PC-3 (cell line): Measurements from ENCODE around the gene ZSCAN2.

Experiments
- CTCF ChIP-seq: fragments of 300-600 bp; sonication (generic); conservative IDR thresholded peaks from 2 replicates; pipeline ENCODE4 v1.5.1; 2017; ENCODE audit warnings: antibody characterized with exemption, low read depth, mild to moderate bottlenecking, low read length
- EZH2 ChIP-seq: fragments of 300-600 bp; sonication (generic); IDR thresholded peaks from one replicate; pipeline ENCODE4 v1.6.1; 2017; ENCODE audit warnings: antibody characterized with exemption, mild to moderate bottlenecking, low read length; ENCODE audit not compliant: unreplicated experiment
- EZH2phosphoT487 ChIP-seq: fragments of 300-600 bp; sonication (generic); IDR thresholded peaks from 2 replicates; pipeline ENCODE4 v1.6.1; 2018; ENCODE audit warnings: mild to moderate bottlenecking, antibody characterized with exemption, low read length, borderline replicate concordance

DNA sequence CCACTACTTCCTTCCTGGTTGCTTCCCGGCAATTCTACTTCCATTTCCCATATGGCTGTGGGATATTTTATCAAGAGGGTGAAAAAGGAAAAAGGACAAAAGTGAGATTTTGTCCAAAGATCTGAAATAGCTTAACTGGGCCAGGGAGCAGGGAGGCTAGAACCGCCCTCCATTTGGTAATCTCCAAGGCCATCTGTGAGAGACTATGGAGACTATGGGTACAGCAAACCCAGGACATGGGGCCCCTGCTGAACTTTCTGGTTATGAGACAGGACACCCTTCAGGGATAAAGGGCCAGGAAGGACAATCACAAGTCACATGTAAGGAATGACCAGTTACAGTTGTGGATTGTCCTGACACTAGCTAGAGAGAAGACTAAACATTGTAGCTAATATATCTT lies 24.3 kb downstream of the ZSCAN2 start:
- TF ChIP-seq CTCF, result no peak
- TF ChIP-seq EZH2phosphoT487, result no peak
- TF ChIP-seq EZH2, result no peak
